Keratinocyte (primary cell): ENCODE results near the gene DHX35. TPM values are rescaled to one million over a fixed set of nuclear protein-coding genes. Genes with fewer than 3 reads are reported as not detected.

ENCODE experiments used
- DNase-seq: peaks from one replicate; pipeline ENCODE4 v3.0.0-alpha.2; 2011; ENCODE audit warnings: low read depth, missing footprints, low spot score
- FAIRE-seq: peaks from 2 replicates; lab custom pipeline; 2011; peaks lifted over from hg19 to GRCh38; lab: Jason Lieb, UNC
- H2AFZ ChIP-seq: 2 replicates; pipeline ENCODE4 v1.6.0; 2012; ENCODE audit warnings: low read length, control low read depth, inconsistent platforms; ENCODE audit not compliant: control insufficient read depth
- H3K27ac ChIP-seq: 2 replicates; pipeline ENCODE4 v1.5.1; 2011; ENCODE audit warnings: low read length; ENCODE audit not compliant: control insufficient read depth, insufficient read depth
- H3K27me3 ChIP-seq: 3 replicates; pipeline ENCODE4 v1.6.0; 2011; ENCODE audit warnings: low read length; ENCODE audit not compliant: control insufficient read depth, insufficient read depth; ENCODE audit errors: extremely low read depth
- H3K36me3 ChIP-seq, 2 experiments: 2 replicates in 1 of 2; 3 replicates in 1 of 2; pipeline ENCODE4 v1.5.1; 2011; ENCODE audit warnings: low read length in 2 of 2, mild to moderate bottlenecking in 1 of 2; ENCODE audit not compliant: control insufficient read depth in 2 of 2, insufficient read depth in 2 of 2; ENCODE audit errors: extremely low read depth in 1 of 2
- H3K4me1 ChIP-seq: 3 replicates; pipeline ENCODE4 v1.5.1; 2011; ENCODE audit warnings: low read length; ENCODE audit not compliant: control insufficient read depth, insufficient read depth; ENCODE audit errors: extremely low read depth
- H3K4me2 ChIP-seq: 3 replicates; pipeline ENCODE4 v1.6.0; 2011; ENCODE audit warnings: low read depth, low read length; ENCODE audit not compliant: control insufficient read depth, insufficient read depth; ENCODE audit errors: extremely low read depth
- H3K4me3 ChIP-seq, 3 experiments: fragments of 200-600 bp in 1 of 3; sonication (generic) in 1 of 3; 2 replicates in 2 of 3; 3 replicates in 1 of 3; pipeline ENCODE4 v1.5.1; 2011 to 2016; ENCODE audit warnings: low read length in 3 of 3, mild to moderate bottlenecking in 3 of 3, control low read depth in 2 of 3, inconsistent platforms in 1 of 3, low read depth in 1 of 3, mixed read lengths in 1 of 3, mixed run types in 1 of 3, moderate library complexity in 1 of 3; ENCODE audit not compliant: control insufficient read depth in 2 of 3, insufficient read depth in 2 of 3; ENCODE audit errors: extremely low read depth in 1 of 3
- H3K79me2 ChIP-seq: 2 replicates; pipeline ENCODE4 v1.6.0; 2012; ENCODE audit warnings: low read length; ENCODE audit not compliant: control insufficient read depth, insufficient read depth
- H3K9ac ChIP-seq: 3 replicates; pipeline ENCODE4 v1.6.0; 2011; ENCODE audit warnings: low read length; ENCODE audit not compliant: control insufficient read depth, insufficient read depth; ENCODE audit errors: extremely low read depth
- H3K9me1 ChIP-seq: 3 replicates; pipeline ENCODE4 v1.6.0; 2011; ENCODE audit warnings: low read length; ENCODE audit not compliant: control insufficient read depth, insufficient read depth; ENCODE audit errors: extremely low read depth
- H3K9me3 ChIP-seq: 2 replicates; pipeline ENCODE4 v1.5.1; 2012; ENCODE audit warnings: low read depth, low read length; ENCODE audit not compliant: control insufficient read depth
- H4K20me1 ChIP-seq: 3 replicates; pipeline ENCODE4 v1.6.0; 2011; ENCODE audit warnings: low read length; ENCODE audit not compliant: control insufficient read depth, insufficient read depth; ENCODE audit errors: extremely low read depth
- EZH2 ChIP-seq: IDR thresholded peaks from one replicate; pipeline ENCODE4 v1.6.1; 2012; ENCODE audit warnings: inconsistent platforms, mild to moderate bottlenecking, low read length, moderate library complexity
- dilution Hi-C: fragments of 300-500 bp; cut with MboI; formaldehyde crosslinking; loops from one replicate; pipeline ENCODE4 v1.7.0; 2020; ENCODE audit warnings: low sequenced_read_pairs; ENCODE audit not compliant: extremely low pct_ligation_motif_present
- polyA plus RNA-seq, 5 experiments: library from polyadenylated mRNA; depleted of rRNA in 3 of 5; stranded (reverse) in 3 of 5; stranded (forward) in 1 of 5; unstranded in 1 of 5; fragments of >200 nt; gene quantifications; 1 replicate in 1 of 5; 2 replicates in 3 of 5; 3 replicates in 1 of 5; pipeline versions ENCODE4 v1.2.1 to v1.2.3, GENCODE V29; 2011 to 2012; ENCODE audit warnings: missing spikeins in 2 of 5, low read depth in 1 of 5, low replicate concordance in 1 of 5
- TF ChIP-seq, protein P1 (sequence below), 3 experiments: IDR thresholded peaks in 1 of 3; conservative IDR thresholded peaks in 1 of 3; optimal IDR thresholded peaks in 1 of 3; 2 replicates in 2 of 3; 3 replicates in 1 of 3; pipeline versions ENCODE3 to v1.5.1; 2011; ENCODE audit warnings: low read length in 3 of 3, mild to moderate bottlenecking in 3 of 3, moderate library complexity in 2 of 3, control low read depth in 1 of 3, inconsistent platforms in 1 of 3; ENCODE audit not compliant: insufficient read depth in 2 of 3; ENCODE audit errors: extremely low read depth in 1 of 3

DHX35 gene
- polyA plus RNA-seq, 1 donor (not counting 4 experiments of a cell fraction or from before 2014, with no cell fraction given), result 9.8 TPM

DNA sequence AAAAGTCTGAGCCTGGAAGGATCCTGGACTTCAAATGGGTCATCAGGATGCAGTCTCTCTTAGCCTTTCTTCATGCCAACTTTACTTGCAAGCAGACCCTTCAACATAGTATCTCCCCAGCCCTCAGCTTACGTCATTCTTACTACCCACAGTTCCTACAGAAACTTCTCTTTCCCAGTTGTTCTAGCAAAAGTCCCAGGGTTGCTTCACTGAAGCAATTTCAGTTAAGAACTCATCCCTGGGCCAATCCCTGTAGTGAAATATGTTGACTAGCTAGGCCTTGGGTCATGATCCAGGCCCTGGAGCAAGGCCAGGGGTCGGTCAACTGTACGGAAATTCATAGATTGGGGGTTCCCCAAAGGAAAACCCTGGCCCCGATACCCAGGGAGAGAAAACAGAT, 44.5 kb upstream of the DHX35 start:
- Histone ChIP-seq H3K9me3 (no peaks in the 10 kb centered on the region), H3K9ac (no peak overlapping the region), H3K4me2 (no peak overlapping the region), H3K36me3 (no peaks in the 10 kb centered on the region), H3K79me2 (no peaks in the 10 kb centered on the region), H3K27ac (no peak overlapping the region), H3K4me3 (no peak overlapping the region), H3K9me1 (no peaks in the 10 kb centered on the region), H2AFZ (no peak overlapping the region), H3K27me3 (peaks cover 17% of the 10 kb centered on the region), H4K20me1 (no peaks in the 10 kb centered on the region), H3K4me1 (no peaks in the 10 kb centered on the region)
- DNase-seq, result no peak
- no peak for TF ChIP-seq EZH2
- TF ChIP-seq, protein P1, sequence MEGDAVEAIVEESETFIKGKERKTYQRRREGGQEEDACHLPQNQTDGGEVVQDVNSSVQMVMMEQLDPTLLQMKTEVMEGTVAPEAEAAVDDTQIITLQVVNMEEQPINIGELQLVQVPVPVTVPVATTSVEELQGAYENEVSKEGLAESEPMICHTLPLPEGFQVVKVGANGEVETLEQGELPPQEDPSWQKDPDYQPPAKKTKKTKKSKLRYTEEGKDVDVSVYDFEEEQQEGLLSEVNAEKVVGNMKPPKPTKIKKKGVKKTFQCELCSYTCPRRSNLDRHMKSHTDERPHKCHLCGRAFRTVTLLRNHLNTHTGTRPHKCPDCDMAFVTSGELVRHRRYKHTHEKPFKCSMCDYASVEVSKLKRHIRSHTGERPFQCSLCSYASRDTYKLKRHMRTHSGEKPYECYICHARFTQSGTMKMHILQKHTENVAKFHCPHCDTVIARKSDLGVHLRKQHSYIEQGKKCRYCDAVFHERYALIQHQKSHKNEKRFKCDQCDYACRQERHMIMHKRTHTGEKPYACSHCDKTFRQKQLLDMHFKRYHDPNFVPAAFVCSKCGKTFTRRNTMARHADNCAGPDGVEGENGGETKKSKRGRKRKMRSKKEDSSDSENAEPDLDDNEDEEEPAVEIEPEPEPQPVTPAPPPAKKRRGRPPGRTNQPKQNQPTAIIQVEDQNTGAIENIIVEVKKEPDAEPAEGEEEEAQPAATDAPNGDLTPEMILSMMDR (optimal IDR thresholded peaks at IDR 0.05 in 1 of 3, IDR thresholded peaks at IDR 0.05 in 1 of 3, conservative IDR thresholded peaks at IDR 0.05 in 1 of 3; ENCODE audit: extremely low read depth in 1 of 3, insufficient read depth in 2 of 3, low read length in 3 of 3), result no peak
- no peak for FAIRE-seq
- dilution Hi-C loops, result no loop called here

DNA sequence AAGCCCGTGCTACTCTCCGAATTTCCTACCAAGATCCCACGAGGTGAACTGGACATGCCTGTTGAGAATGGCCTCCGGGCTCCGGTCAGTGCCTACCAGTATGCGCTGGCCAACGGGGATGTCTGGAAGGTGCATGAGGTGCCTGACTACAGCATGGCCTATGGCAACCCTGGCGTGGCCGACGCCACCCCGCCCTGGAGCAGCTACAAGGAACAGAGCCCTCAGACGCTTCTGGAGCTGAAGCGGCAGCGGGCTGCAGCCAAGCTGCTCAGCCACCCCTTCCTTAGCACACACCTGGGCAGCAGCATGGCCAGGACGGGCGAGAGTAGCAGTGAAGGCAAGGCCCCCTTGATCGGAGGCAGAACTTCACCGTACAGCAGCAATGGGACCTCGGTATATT, 44.0 kb upstream of the DHX35 start:
- H4K20me1 ChIP-seq, result no peaks in the 10 kb centered on the region
- H2AFZ ChIP-seq, result no peak overlapping the region
- no peak overlapping the region for H3K4me2 ChIP-seq
- FAIRE-seq, result no peak
- H3K9me1 ChIP-seq, result no peaks in the 10 kb centered on the region
- DNase-seq, result no peak
- no peaks in the 10 kb centered on the region for H3K9me3 ChIP-seq
- peaks cover 17% of the 10 kb centered on the region for H3K27me3 ChIP-seq
- TF ChIP-seq, protein P1 (optimal IDR thresholded peaks at IDR 0.05 in 1 of 3, IDR thresholded peaks at IDR 0.05 in 1 of 3, conservative IDR thresholded peaks at IDR 0.05 in 1 of 3; ENCODE audit: extremely low read depth in 1 of 3, insufficient read depth in 2 of 3, low read length in 3 of 3), result no peak
- TF ChIP-seq EZH2, result no peak
- H3K4me1 ChIP-seq, result no peaks in the 10 kb centered on the region
- H3K27ac ChIP-seq, result no peak overlapping the region
- dilution Hi-C loops, result no loop called here
- no peaks in the 10 kb centered on the region for H3K79me2 ChIP-seq
- H3K4me3 ChIP-seq, result no peak overlapping the region
- no peaks in the 10 kb centered on the region for H3K36me3 ChIP-seq
- H3K9ac ChIP-seq, result no peak overlapping the region
